HepG2 (cell line): ENCODE results near the gene CNTROB. TPM values are rescaled to one million over a fixed set of nuclear protein-coding genes. Genes with fewer than 3 reads are reported as not detected.

ENCODE experiments used
- DBP ChIP-seq: sonication (generic); formaldehyde crosslinking; IDR thresholded peaks from 2 replicates; pipeline ENCODE4 v1.4.0; 2020; ENCODE audit warnings: missing genetic modification reagents; ENCODE audit errors: not compliant biosample characterization
- ERF ChIP-seq: IDR thresholded peaks from 2 replicates; pipeline ENCODE4 v1.6.1; 2018; ENCODE audit warnings: missing biosample characterization, missing genetic modification reagents
- FIP1L1 ChIP-seq: fragments of 200-400 bp; formaldehyde crosslinking; IDR thresholded peaks from 2 replicates; pipeline ENCODE4 v1.6.1; 2018; ENCODE audit warnings: low read depth, mild to moderate bottlenecking, low read length, moderate library complexity, borderline replicate concordance; ENCODE audit not compliant: insufficient read depth
- HOXA3 ChIP-seq: sonication (generic); formaldehyde crosslinking; IDR thresholded peaks from 2 replicates; pipeline ENCODE4 v1.5.0; 2020; ENCODE audit warnings: missing genetic modification reagents
- PRDM4 ChIP-seq: sonication (generic); formaldehyde crosslinking; IDR thresholded peaks from 2 replicates; pipeline ENCODE4 v1.9.0; 2021; ENCODE audit warnings: missing genetic modification reagents, borderline replicate concordance
- TBX2 ChIP-seq: sonication (generic); formaldehyde crosslinking; IDR thresholded peaks from 2 replicates; pipeline ENCODE4 v1.5.0; 2020; ENCODE audit warnings: missing genetic modification reagents, mild to moderate bottlenecking, borderline replicate concordance
- ZNF331 ChIP-seq: sonication (generic); formaldehyde crosslinking; IDR thresholded peaks from 2 replicates; pipeline ENCODE4 v1.4.0; 2020; ENCODE audit warnings: missing genetic modification reagents
- ZNF446 ChIP-seq: sonication (generic); formaldehyde crosslinking; IDR thresholded peaks from 2 replicates; pipeline ENCODE4 v1.5.0; 2020; ENCODE audit warnings: mild to moderate bottlenecking, missing genetic modification reagents
- ZNF501 ChIP-seq: sonication (generic); formaldehyde crosslinking; IDR thresholded peaks from 2 replicates; pipeline ENCODE4 v1.5.1; 2020; ENCODE audit warnings: mild to moderate bottlenecking, moderate library complexity, missing genetic modification reagents
- ZSCAN12 ChIP-seq: sonication (generic); formaldehyde crosslinking; IDR thresholded peaks from 2 replicates; pipeline ENCODE4 v1.9.0; 2021; ENCODE audit warnings: mild to moderate bottlenecking, missing genetic modification reagents
- polyA plus RNA-seq, 8 experiments: library from polyadenylated mRNA; depleted of rRNA in 3 of 8; stranded (reverse) in 7 of 8; unstranded in 1 of 8; fragments of >200 nt; fragmentation: Illumina TruSeq in 4 of 8; extraction: Trizol in 4 of 8; gene quantifications; 2 replicates each; pipeline versions ENCODE4 v1.2.1 to v1.2.3, GENCODE V29; 2011 to 2016; ENCODE audit warnings: low read depth in 4 of 8, missing spikeins in 1 of 8, mixed read lengths in 1 of 8; ENCODE audit not compliant: insufficient read depth in 1 of 8
- total RNA-seq, 5 experiments: library from RNA; depleted of rRNA; stranded (reverse); fragments of >200 nt; fragmentation: Illumina TruSeq; extraction: Trizol; gene quantifications; 2 replicates each; pipeline ENCODE4 v1.2.3, GENCODE V29; 2016; ENCODE audit warnings: low read depth in 1 of 5
- TF ChIP-seq, protein P1 (sequence below): sonication (generic); formaldehyde crosslinking; IDR thresholded peaks from 2 replicates; pipeline ENCODE4 v1.4.0; 2020; ENCODE audit warnings: missing genetic modification reagents
- TF ChIP-seq, protein P2 (sequence below): sonication (generic); formaldehyde crosslinking; conservative IDR thresholded peaks from 2 replicates; pipeline ENCODE4 v1.4.0; 2020; ENCODE audit warnings: missing genetic modification reagents
- TF ChIP-seq, protein P3 (sequence below): sonication (generic); formaldehyde crosslinking; IDR thresholded peaks from 2 replicates; pipeline ENCODE4 v1.4.0; 2020; ENCODE audit warnings: mild to moderate bottlenecking, missing genetic modification reagents, borderline replicate concordance

Gene CNTROB
- total and polyA plus RNA-seq, 2 of the 13 experiments (the other 11 are each of a cell fraction or from before 2014, with no cell fraction given) = 21.2 to 24.1 TPM

DNA sequence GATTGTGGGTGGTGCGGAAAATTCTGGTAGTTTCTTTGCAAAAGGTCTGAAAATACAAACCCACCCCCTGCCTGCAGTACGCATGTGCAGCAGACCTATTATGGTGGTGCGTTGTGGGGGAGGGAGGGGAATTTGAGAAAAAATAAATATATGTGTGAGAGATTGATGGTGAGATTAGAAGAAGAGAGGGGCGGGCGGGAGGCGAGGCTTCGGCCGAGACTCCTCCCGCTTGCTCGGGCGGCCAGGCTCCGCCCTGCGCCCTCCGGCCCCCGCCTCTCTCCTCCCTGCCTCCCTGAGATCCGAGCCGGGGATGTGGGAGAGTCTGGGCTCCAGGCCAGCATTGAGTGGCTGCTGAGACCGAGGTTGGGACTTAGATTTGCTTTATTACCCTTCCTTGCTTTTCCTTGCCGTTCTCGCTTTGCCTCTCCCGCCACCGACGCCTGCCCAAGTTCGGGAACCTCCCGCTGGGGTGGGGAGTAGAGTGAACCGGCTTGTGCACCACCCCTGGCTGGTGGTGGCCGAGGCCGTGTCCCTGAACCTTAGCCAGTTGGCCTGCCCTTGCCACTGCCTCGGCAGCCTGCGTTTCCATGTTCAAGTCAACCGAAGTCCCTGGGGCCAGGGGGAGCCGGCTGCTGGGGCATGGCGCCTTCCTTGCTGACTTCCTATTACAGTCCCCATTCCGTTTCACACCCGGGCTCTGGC lies 44.4 kb upstream of the CNTROB start (continued):
- peak; percentile 53; the same call in 1 of the 2 replicates for TF ChIP-seq ZNF446 (CRISPR knock-in tag)
- no peak for TF ChIP-seq PRDM4
- no peak for TF ChIP-seq FIP1L1
- no peak for TF ChIP-seq DBP (CRISPR knock-in tag)
- TF ChIP-seq, protein P1, sequence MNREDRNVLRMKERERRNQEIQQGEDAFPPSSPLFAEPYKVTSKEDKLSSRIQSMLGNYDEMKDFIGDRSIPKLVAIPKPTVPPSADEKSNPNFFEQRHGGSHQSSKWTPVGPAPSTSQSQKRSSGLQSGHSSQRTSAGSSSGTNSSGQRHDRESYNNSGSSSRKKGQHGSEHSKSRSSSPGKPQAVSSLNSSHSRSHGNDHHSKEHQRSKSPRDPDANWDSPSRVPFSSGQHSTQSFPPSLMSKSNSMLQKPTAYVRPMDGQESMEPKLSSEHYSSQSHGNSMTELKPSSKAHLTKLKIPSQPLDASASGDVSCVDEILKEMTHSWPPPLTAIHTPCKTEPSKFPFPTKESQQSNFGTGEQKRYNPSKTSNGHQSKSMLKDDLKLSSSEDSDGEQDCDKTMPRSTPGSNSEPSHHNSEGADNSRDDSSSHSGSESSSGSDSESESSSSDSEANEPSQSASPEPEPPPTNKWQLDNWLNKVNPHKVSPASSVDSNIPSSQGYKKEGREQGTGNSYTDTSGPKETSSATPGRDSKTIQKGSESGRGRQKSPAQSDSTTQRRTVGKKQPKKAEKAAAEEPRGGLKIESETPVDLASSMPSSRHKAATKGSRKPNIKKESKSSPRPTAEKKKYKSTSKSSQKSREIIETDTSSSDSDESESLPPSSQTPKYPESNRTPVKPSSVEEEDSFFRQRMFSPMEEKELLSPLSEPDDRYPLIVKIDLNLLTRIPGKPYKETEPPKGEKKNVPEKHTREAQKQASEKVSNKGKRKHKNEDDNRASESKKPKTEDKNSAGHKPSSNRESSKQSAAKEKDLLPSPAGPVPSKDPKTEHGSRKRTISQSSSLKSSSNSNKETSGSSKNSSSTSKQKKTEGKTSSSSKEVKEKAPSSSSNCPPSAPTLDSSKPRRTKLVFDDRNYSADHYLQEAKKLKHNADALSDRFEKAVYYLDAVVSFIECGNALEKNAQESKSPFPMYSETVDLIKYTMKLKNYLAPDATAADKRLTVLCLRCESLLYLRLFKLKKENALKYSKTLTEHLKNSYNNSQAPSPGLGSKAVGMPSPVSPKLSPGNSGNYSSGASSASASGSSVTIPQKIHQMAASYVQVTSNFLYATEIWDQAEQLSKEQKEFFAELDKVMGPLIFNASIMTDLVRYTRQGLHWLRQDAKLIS (CRISPR knock-in tag) = 0 out of 2 replicates have a peak, but pooled peaks have one; percentile 39
- TF ChIP-seq ZNF501 (CRISPR knock-in tag) = peak; percentile 62; the same call in 1 of the 2 replicates
- peak; percentile 78; the same call in 1 of the 2 replicates for TF ChIP-seq TBX2
- no peak for TF ChIP-seq ZSCAN12 (CRISPR knock-in tag)
- TF ChIP-seq, protein P2, sequence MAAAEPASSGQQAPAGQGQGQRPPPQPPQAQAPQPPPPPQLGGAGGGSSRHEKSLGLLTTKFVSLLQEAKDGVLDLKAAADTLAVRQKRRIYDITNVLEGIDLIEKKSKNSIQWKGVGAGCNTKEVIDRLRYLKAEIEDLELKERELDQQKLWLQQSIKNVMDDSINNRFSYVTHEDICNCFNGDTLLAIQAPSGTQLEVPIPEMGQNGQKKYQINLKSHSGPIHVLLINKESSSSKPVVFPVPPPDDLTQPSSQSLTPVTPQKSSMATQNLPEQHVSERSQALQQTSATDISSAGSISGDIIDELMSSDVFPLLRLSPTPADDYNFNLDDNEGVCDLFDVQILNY (CRISPR knock-in tag) = peak; percentile 52; the same call in 1 of the 2 replicates
- peak; percentile 80; the same call in 1 of the 2 replicates for TF ChIP-seq ERF (CRISPR knock-in tag)
- peak; percentile 20; the same call in 1 of the 2 replicates for TF ChIP-seq ZNF331 (CRISPR knock-in tag)
- TF ChIP-seq, protein P3, sequence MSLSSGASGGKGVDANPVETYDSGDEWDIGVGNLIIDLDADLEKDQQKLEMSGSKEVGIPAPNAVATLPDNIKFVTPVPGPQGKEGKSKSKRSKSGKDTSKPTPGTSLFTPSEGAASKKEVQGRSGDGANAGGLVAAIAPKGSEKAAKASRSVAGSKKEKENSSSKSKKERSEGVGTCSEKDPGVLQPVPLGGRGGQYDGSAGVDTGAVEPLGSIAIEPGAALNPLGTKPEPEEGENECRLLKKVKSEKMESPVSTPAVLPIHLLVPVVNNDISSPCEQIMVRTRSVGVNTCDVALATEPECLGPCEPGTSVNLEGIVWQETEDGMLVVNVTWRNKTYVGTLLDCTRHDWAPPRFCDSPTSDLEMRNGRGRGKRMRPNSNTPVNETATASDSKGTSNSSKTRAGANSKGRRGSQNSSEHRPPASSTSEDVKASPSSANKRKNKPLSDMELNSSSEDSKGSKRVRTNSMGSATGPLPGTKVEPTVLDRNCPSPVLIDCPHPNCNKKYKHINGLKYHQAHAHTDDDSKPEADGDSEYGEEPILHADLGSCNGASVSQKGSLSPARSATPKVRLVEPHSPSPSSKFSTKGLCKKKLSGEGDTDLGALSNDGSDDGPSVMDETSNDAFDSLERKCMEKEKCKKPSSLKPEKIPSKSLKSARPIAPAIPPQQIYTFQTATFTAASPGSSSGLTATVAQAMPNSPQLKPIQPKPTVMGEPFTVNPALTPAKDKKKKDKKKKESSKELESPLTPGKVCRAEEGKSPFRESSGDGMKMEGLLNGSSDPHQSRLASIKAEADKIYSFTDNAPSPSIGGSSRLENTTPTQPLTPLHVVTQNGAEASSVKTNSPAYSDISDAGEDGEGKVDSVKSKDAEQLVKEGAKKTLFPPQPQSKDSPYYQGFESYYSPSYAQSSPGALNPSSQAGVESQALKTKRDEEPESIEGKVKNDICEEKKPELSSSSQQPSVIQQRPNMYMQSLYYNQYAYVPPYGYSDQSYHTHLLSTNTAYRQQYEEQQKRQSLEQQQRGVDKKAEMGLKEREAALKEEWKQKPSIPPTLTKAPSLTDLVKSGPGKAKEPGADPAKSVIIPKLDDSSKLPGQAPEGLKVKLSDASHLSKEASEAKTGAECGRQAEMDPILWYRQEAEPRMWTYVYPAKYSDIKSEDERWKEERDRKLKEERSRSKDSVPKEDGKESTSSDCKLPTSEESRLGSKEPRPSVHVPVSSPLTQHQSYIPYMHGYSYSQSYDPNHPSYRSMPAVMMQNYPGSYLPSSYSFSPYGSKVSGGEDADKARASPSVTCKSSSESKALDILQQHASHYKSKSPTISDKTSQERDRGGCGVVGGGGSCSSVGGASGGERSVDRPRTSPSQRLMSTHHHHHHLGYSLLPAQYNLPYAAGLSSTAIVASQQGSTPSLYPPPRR (CRISPR knock-in tag) = peak; percentile 68; the same call in 1 of the 2 replicates
- TF ChIP-seq HOXA3 = peak; percentile 40; the same call in 1 of the 2 replicates
